NCI-H1436 (cell line): ENCODE measurements around the gene SEPTIN7.
A peak's percentile ranks its signal among the peaks of the same experiment; 100 is the strongest.

Source experiments
- DNase-seq: peaks from one replicate; lab custom pipeline; 2025; lab: John Stamatoyannopoulos, UW

The SEPTIN7 gene

GRCh38 chr7:35839860-35840854 lies 39.3 kb downstream of the SEPTIN7 start:
- no peak for DNase-seq

- DNase-seq, result no peak
These were observed 46.1 kb downstream of the SEPTIN7 start for GRCh38 chr7:35846816-35847412.

GRCh38 chr7:35848725-35849124 lies 47.9 kb downstream of the SEPTIN7 start:
- peak; percentile 44 for DNase-seq

- DNase-seq, result no peak
These were observed 48.4 kb downstream of the SEPTIN7 start for GRCh38 chr7:35849158-35849831.

- no peak for DNase-seq
These were observed 49.1 kb downstream of the SEPTIN7 start for GRCh38 chr7:35849954-35850353.
